ENCODE results near the gene CENPQ. TPM values are rescaled to one million over a fixed set of nuclear protein-coding genes. Genes with fewer than 3 reads are reported as not detected.

The CENPQ gene
- total and polyA plus RNA-seq, 2 of the 13 experiments (the other 11 are each of a cell fraction or from before 2014, with no cell fraction given), result 9.1 to 20.1 TPM

GRCh38 chr6:49527320-49527719 lies 64.2 kb downstream of the CENPQ start:
- H3K27me3 ChIP-seq (ENCODE audit: control insufficient read depth in 1 of 2, insufficient read depth in 2 of 2, low read length in 2 of 2), result no peaks in the 10 kb centered on the region
- no peaks in the 10 kb centered on the region for H3K79me2 ChIP-seq (ENCODE audit: insufficient read depth, low read length)
- intact Hi-C loops (cut with micrococcal nuclease; ENCODE audit: unreplicated experiment) (no loop called here), in situ Hi-C loops (cut with HindIII; ENCODE audit: extremely low pct_ligation_motif_present, low pct_unique_long_range_greater_than_20kb) (loop anchor here (5.0 kb wide), 1 partner anchor 80 kb away; no protein-coding TSS in a partner anchor)
- no peak overlapping the region for H3K4me3 ChIP-seq (replicated peaks in 1 of 3; ENCODE audit: insufficient read depth in 1 of 3, low read depth in 2 of 3, low read length in 3 of 3)
- no peaks in the 10 kb centered on the region for H3K36me3 ChIP-seq (replicated peaks in 1 of 2; ENCODE audit: control insufficient read depth in 1 of 2, insufficient read depth in 2 of 2, low read length in 2 of 2)
- H3K27ac ChIP-seq (ENCODE audit: extremely low read length, insufficient read depth, low read length), result peak overlapping the region; percentile 9
- H3K9me3 ChIP-seq (ENCODE audit: low read length), result no peaks in the 10 kb centered on the region
- H3K4me2 ChIP-seq (ENCODE audit: low read depth, low read length), result no peak overlapping the region; the same call in 1 of the 2 replicates
- ATAC-seq, result no peak
- no peak for FAIRE-seq
- peaks cover 57% of the 10 kb centered on the region for H3K4me1 ChIP-seq (ENCODE audit: insufficient read depth, low read length)
- no peak for TF ChIP-seq FOXA3 (CRISPR knock-in tag; IDR thresholded peaks at IDR 0.05)
- no peak for TF ChIP-seq AHDC1 (CRISPR knock-in tag; IDR thresholded peaks at IDR 0.05; ENCODE audit: borderline replicate concordance)
- TF ChIP-seq ZFX (CRISPR knock-in tag; IDR thresholded peaks at IDR 0.05; ENCODE audit: low read depth), result peak; percentile 31; the same call in 1 of the 2 replicates
- peak; percentile 52; the same call in 1 of the 2 replicates for TF ChIP-seq CEBPB (IDR thresholded peaks at IDR 0.05; ENCODE audit: borderline replicate concordance, low read depth, low read length)
- no TSS peak for BruUV-seq (replicated peaks)
- POLR2A ChIA-PET, result no interaction called here
- DNase-seq (ENCODE audit: low spot score), result no peak
- no peak overlapping the region for H3K9ac ChIP-seq (ENCODE audit: insufficient read depth, low read depth, low read length)
- H4K20me1 ChIP-seq (ENCODE audit: insufficient read depth, low read length), result no peaks in the 10 kb centered on the region
- H2AFZ ChIP-seq (ENCODE audit: low read length), result peak overlapping the region; percentile 25
- CTCF ChIA-PET (ENCODE audit: low intra/inter-chr PET ratio, low total read pairs), result no interaction called here
- WGBS (ENCODE audit: low lambda C conversion rate), result 17% methylated on average over 1 of the region's 1 CpG
